HUES6 (cell line): ENCODE data around the gene PPP1R9B.

ENCODE experiments used
- H3K27ac ChIP-seq: 2 replicates; pipeline ENCODE4 v1.7.0; 2013; ENCODE audit warnings: low read depth, mild to moderate bottlenecking, low read length, inconsistent platforms
- H3K27me3 ChIP-seq: 2 replicates; pipeline ENCODE4 v1.6.1; 2013; ENCODE audit warnings: low read length; ENCODE audit not compliant: control insufficient read depth, insufficient read depth
- H3K36me3 ChIP-seq: 2 replicates; pipeline ENCODE4 v1.6.1; 2013; ENCODE audit warnings: low read length; ENCODE audit not compliant: control insufficient read depth, insufficient read depth
- H3K4me1 ChIP-seq: 2 replicates; pipeline ENCODE4 v1.6.1; 2013; ENCODE audit warnings: low read length; ENCODE audit not compliant: control insufficient read depth, insufficient read depth
- H3K4me3 ChIP-seq: 2 replicates; pipeline ENCODE4 v1.5.1; 2013; ENCODE audit warnings: low read depth, low read length
- H3K9ac ChIP-seq: one replicate; pipeline ENCODE4 v1.6.1; 2013; ENCODE audit warnings: mild to moderate bottlenecking, low read length
- H3K9me3 ChIP-seq: 2 replicates; pipeline ENCODE4 v1.6.1; 2013; ENCODE audit warnings: low read depth, low read length; ENCODE audit not compliant: control insufficient read depth, insufficient read depth

The PPP1R9B gene

DNA sequence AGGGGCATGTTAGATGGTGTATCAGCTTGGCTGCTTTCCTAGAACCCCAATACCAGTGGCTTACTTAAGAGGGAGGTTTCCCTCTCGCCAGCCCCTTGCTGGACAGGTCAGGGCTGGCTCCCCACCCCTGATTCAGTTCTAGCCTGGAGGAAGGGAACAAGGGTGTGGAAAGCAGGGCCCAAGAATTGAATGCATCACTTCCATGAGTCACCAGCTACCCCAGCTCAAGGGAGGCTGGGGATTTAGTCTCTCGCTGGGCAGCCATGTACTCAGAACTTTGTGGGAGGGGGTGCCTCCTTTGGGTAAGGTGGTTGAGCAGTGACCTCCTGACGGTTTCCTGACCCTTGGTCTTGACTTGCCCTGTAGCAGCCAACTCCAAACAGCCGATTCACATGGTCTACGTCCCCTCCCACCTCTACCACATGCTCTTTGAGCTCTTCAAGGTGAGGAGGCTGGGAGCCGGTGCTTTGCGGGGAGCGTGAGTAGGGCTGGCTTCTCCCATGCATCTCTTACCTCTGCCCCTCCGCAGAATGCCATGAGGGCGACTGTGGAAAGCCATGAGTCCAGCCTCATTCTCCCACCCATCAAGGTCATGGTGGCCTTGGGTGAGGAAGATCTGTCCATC lies 42.6 kb downstream of the PPP1R9B start:
- peaks cover 17% of the 10 kb centered on the region for H3K4me1 ChIP-seq
- H3K27ac ChIP-seq: no peak overlapping the region
- H3K27me3 ChIP-seq: no peaks in the 10 kb centered on the region
- H3K4me3 ChIP-seq: no peak overlapping the region
- H3K36me3 ChIP-seq: peaks cover 5% of the 10 kb centered on the region; the same call in 1 of the 2 replicates
- H3K9me3 ChIP-seq: no peaks in the 10 kb centered on the region
- no peak overlapping the region for H3K9ac ChIP-seq

DNA sequence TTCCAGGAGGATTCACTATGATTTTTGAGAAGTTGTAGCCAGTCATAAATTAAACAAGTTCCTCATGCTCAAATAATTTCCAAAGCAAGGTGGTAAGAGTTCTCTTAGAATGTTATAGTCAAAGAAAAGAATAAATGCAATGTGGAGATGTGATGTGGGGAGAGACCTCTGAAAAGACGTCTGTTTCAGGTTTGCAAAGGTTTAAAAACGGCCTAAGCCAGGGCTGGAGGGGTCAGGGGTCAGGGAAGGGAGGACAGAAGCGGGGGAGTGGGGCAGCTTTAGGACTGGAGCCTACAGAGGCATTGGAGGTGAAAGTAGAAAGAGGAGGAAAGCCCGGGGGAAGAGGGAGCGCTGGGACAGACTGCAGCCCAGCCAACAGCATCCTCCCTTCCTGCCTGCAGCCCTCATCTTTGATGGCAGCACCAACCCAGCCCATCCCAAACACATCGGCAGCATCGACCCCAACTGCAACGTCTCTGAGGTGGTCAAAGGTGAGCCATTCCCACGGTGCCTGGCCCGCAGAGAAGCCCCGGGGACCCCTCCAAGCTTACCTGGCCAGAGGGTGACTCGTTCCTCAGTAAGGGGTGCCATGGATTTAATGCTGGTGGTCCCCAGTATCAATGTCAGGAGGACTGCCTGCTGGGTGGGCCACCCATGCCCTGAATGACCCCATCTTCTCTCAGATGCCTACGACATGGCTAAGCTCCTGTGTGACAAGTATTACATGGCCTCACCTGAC lies 43.9 kb downstream of the PPP1R9B start:
- Histone ChIP-seq H3K4me3 (no peak overlapping the region), H3K27me3 (no peaks in the 10 kb centered on the region), H3K9ac (no peak overlapping the region), H3K27ac (no peak overlapping the region), H3K9me3 (no peaks in the 10 kb centered on the region), H3K36me3 (peaks cover 5% of the 10 kb centered on the region; the same call in 1 of the 2 replicates), H3K4me1 (peaks cover 12% of the 10 kb centered on the region)

DNA sequence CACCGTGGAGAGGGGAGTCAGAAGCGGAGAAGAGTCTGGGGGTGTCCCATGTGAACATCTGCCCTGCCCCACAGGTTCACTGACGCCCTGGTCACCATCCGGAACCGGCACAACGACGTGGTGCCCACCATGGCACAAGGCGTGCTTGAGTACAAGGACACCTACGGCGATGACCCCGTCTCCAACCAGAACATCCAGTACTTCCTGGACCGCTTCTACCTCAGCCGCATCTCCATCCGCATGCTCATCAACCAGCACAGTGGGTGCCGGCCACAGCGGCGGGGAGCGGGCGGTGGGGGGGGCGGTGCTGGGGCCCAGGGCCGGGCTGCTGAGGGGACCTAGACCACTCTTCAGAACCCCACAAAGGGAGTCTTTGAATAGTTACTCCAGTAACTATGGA lies 44.7 kb downstream of the PPP1R9B start:
- peaks cover 5% of the 10 kb centered on the region; the same call in 1 of the 2 replicates for H3K36me3 ChIP-seq
- peaks cover 14% of the 10 kb centered on the region for H3K4me1 ChIP-seq
- H3K4me3 ChIP-seq: no peak overlapping the region
- H3K27ac ChIP-seq: no peak overlapping the region
- no peak overlapping the region for H3K9ac ChIP-seq
- H3K9me3 ChIP-seq: no peaks in the 10 kb centered on the region
- H3K27me3 ChIP-seq: no peaks in the 10 kb centered on the region

DNA sequence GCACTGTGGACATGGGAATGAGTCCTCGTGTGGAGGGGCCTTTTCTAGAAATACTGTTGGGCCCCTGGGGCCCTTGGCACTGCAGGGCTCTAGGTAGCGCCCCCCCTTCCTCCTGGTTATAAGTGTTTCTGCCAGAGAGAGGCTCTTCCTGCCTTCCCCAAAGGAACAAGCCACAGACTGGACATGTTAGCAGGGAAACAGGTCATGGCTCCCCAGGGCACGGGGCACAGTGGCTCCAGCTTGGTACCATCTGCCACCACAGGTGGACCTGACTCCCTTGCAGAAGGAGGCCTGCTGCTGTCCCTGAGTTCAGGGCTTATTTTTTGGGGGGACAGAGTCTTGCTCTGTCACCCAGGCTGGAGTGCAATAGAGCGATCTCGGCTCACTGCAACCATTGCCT lies 46.5 kb downstream of the PPP1R9B start:
- no peaks in the 10 kb centered on the region for H3K27me3 ChIP-seq
- no peaks in the 10 kb centered on the region for H3K9me3 ChIP-seq
- H3K4me3 ChIP-seq: no peak overlapping the region
- H3K27ac ChIP-seq: no peak overlapping the region
- H3K4me1 ChIP-seq: peaks cover 21% of the 10 kb centered on the region
- peaks cover 5% of the 10 kb centered on the region; the same call in 1 of the 2 replicates for H3K36me3 ChIP-seq
- no peak overlapping the region for H3K9ac ChIP-seq

DNA sequence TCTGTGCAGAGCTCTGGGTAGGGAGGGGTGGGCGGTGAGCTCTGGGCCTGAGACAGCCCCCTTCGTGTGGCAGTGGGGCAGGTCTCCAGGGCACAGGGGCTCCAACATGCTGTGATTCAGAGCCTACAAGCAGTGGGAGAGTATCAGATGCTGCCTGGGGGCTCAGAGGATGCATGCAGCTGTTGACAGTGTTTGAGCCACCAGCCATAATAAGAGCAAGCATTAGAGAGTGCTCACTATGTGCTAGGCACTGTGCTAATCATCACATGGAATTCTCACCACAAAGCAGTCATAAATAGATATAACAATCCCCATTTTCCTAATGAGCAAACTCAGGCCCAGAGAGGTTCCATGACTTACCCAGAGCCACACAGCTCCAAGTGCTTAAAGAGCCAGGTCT lies 47.2 kb downstream of the PPP1R9B start:
- H3K9ac ChIP-seq: no peak overlapping the region
- H3K4me3 ChIP-seq: no peak overlapping the region
- no peaks in the 10 kb centered on the region for H3K9me3 ChIP-seq
- no peak overlapping the region for H3K27ac ChIP-seq
- H3K36me3 ChIP-seq: peaks cover 10% of the 10 kb centered on the region; the same call in 1 of the 2 replicates
- H3K27me3 ChIP-seq: no peaks in the 10 kb centered on the region
- H3K4me1 ChIP-seq: peaks cover 21% of the 10 kb centered on the region

DNA sequence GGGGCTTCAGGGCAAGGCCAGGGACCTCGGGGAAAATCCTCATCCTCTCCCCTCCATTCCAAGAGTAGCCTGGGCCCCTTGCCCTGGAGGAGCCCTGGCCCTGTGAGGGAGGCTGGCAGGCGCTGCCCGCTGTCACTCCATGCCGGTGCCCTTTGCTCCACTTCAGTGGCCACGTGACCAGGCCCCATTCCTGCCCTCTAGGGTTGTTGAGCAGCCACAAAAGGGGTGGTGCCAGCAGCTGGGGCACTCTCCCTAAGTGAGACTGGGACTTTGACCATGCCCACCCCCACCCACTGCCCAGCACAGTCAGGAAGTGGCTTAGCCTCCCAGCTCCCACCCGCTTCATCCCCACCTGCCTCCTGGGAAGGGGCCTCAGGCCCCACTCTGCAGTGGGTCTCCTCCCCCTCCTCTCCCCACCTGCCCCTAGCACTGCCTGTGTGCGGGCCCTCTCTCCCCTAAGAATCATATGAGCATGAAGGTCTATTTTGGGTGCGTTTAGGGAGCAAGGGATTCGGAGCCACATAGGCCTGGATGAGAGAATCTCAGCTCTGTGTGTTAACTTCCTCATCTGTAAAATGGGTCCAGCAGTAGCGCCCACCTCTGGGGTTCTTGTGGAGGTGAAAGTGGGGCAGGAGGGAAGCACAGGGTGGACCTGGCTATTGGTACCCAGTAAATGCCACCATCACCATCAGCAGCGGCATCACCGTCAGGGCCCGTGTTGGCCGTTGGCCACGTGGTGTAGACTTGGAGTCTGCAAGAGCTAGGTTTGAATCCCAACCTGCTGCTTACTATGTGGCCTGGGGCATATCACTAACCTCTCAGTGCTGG lies 48.1 kb downstream of the PPP1R9B start:
- H3K27ac ChIP-seq: no peak overlapping the region
- H3K36me3 ChIP-seq: peaks cover 10% of the 10 kb centered on the region; the same call in 1 of the 2 replicates
- no peaks in the 10 kb centered on the region for H3K27me3 ChIP-seq
- peaks cover 21% of the 10 kb centered on the region for H3K4me1 ChIP-seq
- H3K9ac ChIP-seq: no peak overlapping the region
- no peak overlapping the region for H3K4me3 ChIP-seq
- no peaks in the 10 kb centered on the region for H3K9me3 ChIP-seq

DNA sequence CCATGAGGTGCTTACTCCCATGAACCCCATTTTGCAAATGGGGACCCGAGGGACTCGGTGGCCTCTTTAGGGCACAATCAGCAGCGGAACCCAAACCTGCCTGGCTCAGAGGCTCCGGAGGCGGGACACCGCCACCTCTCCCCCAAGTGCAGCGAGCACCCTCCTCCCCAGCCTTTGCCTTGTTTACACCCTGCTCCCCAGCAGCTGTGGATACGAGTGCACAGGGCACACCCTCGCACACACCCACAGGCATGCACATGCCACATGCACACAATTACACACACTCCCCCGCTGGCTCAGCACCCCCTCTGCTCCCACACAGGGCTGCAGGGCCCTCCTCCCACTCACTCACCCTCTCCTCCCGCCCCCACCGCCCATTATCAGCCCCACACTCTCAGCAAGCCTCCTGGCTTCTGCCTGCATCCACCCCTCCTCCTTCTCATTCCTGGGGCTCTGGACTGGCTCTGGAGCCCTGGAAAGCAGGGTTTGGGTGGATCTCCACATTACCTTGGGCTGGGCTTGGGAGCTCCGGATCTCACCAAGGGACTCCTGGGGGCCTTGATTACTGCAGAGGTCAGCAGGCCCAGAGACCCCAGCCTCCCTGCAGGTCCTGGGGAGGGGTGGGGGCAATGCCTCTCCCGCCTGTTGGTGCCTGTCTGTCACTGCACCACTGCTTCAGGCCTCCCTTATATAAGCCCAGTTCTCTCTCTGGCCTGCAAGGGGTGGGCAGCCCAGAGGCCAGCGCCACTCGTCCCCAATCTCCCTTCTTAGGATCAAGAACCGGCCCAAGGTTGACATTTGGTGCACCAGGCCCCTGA lies 48.9 kb downstream of the PPP1R9B start:
- Histone ChIP-seq H3K36me3 (peaks cover 6% of the 10 kb centered on the region; the same call in 1 of the 2 replicates), H3K9ac (no peak overlapping the region), H3K4me3 (peak overlapping the region; percentile 17; the same call in 1 of the 2 replicates), H3K4me1 (peaks cover 21% of the 10 kb centered on the region), H3K27me3 (no peaks in the 10 kb centered on the region), H3K27ac (no peak overlapping the region), H3K9me3 (no peaks in the 10 kb centered on the region)

DNA sequence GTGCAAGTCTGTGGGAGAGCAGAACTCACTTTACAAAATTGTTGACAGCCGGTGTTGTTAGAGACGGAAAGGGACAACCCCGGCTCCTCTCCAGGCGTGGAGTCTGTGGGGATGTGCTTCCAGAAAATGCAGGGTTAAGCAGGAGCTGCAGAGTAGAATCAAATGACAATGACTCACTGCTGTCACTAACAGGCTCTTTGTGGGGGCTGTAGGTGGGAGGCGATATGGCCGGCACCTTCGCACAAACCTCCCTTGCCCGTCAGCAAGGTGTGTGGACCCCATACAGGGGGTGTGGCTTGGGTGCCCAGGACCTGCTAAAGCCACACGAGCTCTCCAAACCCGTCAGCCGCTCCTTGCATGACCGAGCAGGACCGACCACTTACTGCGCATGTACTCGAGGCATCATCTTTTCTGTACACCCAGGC lies 49.5 kb downstream of the PPP1R9B start:
- no peak overlapping the region for H3K27ac ChIP-seq

DNA sequence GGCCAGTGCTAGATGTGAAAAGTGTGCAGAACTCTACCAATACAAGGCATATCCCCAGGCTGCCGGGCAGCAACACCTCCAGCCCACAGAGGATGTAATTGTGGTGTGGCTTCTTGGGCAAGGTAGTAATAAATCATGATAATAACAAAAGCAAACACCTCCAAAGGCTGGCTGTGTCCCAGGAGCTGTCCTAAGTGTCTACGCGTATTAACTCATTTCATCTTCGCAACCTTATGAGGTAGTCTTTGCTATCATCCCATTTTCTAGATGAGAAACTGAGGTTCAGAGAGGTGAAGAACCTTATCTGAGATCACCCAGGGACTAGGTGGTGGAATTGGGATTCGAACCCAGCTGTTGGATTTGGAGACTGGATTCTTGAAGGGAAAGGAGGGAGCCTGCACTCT lies 50.0 kb downstream of the PPP1R9B start:
- no peaks in the 10 kb centered on the region for H3K9me3 ChIP-seq
- peaks cover 28% of the 10 kb centered on the region for H3K4me1 ChIP-seq
- H3K36me3 ChIP-seq: 0 out of 2 replicates have a peak, but pooled peaks cover 5% of the 10 kb centered on the region
- H3K27ac ChIP-seq: no peak overlapping the region
- H3K9ac ChIP-seq: no peak overlapping the region
- H3K4me3 ChIP-seq: no peak overlapping the region
- no peaks in the 10 kb centered on the region for H3K27me3 ChIP-seq

More for the DNA sequence above, 49.5 kb downstream of the PPP1R9B start:
- Histone ChIP-seq H3K4me1 (peaks cover 25% of the 10 kb centered on the region), H3K9me3 (no peaks in the 10 kb centered on the region), H3K36me3 (0 out of 2 replicates have a peak, but pooled peaks cover 5% of the 10 kb centered on the region), H3K4me3 (peak overlapping the region; percentile 17; the same call in 1 of the 2 replicates), H3K27me3 (no peaks in the 10 kb centered on the region), H3K9ac (no peak overlapping the region)

DNA sequence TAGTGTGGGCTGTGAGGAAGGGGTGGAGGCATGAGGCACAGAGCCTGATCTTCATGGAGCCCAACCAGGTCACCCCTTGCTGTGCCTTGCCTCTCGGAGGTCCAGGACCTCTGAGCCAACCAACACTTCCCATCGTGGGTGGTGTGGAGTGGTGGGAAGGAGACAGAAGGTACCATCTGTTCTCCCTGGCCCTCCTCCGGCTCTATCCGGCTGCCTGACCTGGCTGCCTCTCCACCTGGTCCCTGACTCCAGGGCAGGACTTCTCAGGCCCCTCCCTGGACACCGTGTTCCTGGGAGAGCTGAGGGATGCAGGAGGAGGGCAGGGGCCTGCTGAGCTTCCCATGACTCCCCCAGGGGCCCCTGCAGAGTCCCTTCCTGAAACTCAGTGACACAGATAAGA lies 51.5 kb downstream of the PPP1R9B start:
- H3K4me3 ChIP-seq: no peak overlapping the region
- H3K27me3 ChIP-seq: no peaks in the 10 kb centered on the region
- H3K36me3 ChIP-seq: 0 out of 2 replicates have a peak, but pooled peaks cover 5% of the 10 kb centered on the region
- no peaks in the 10 kb centered on the region for H3K9me3 ChIP-seq
- H3K9ac ChIP-seq: no peak overlapping the region
- H3K4me1 ChIP-seq: peaks cover 28% of the 10 kb centered on the region
- no peak overlapping the region for H3K27ac ChIP-seq
